K562 (cell line): Measurements from ENCODE around the gene TMEM41B.

Experiments
- BRD9 ChIP-seq: fragments of 450-650 bp; IDR thresholded peaks from 2 replicates; pipeline ENCODE4 v1.6.1; 2018; ENCODE audit warnings: low read depth; ENCODE audit not compliant: partially characterized antibody
- EP300 ChIP-seq: IDR thresholded peaks from 2 replicates; pipeline ENCODE4 v1.6.1; 2012; ENCODE audit warnings: low read length, improper control_type of control experiment
- PHF8 ChIP-seq: fragments of 200-600 bp; sonication (generic); IDR thresholded peaks from 2 replicates; pipeline ENCODE4 v1.6.1; 2012; ENCODE audit warnings: mixed run types, mild to moderate bottlenecking, inconsistent platforms, low read length, moderate library complexity, borderline replicate concordance
- POLR2A ChIP-seq: fragments of 450-650 bp; conservative IDR thresholded peaks from 2 replicates; pipeline ENCODE4 v1.6.1; 2016
- RBM39 ChIP-seq: fragments of 200-400 bp; formaldehyde crosslinking; optimal IDR thresholded peaks from 2 replicates; pipeline ENCODE3; 2018; ENCODE audit warnings: low read depth, low read length
- RFX5 ChIP-seq: IDR thresholded peaks from 2 replicates; pipeline ENCODE4 v1.6.1; 2011; ENCODE audit warnings: low read depth, mild to moderate bottlenecking, improper control_type of control experiment, low read length
- SNRNP70 ChIP-seq: fragments of 200-400 bp; formaldehyde crosslinking; optimal IDR thresholded peaks from 2 replicates; pipeline ENCODE3; 2017; ENCODE audit warnings: low read depth, low read length
- SP1 ChIP-seq: sonication (generic); formaldehyde crosslinking; IDR thresholded peaks from 2 replicates; pipeline ENCODE4 v1.8.1; 2022; ENCODE audit warnings: mild to moderate bottlenecking, missing genetic modification reagents
- TAF1 ChIP-seq: IDR thresholded peaks from 2 replicates; pipeline ENCODE4 v1.6.1; 2011; ENCODE audit warnings: mild to moderate bottlenecking, low read length, moderate library complexity; ENCODE audit not compliant: insufficient read depth, control insufficient read depth, severe bottlenecking; ENCODE audit errors: extremely low read depth
- ZNF707 ChIP-seq: fragments of 250-450 bp; sonication (Bioruptor Pico); conservative IDR thresholded peaks from 2 replicates; pipeline ENCODE4 v1.8.0; 2022; ENCODE audit warnings: inconsistent platforms, mild to moderate bottlenecking, moderate library complexity
- TF ChIP-seq, protein P1 (sequence below): IDR thresholded peaks from 2 replicates; pipeline ENCODE4 v1.6.1; 2016; ENCODE audit warnings: missing genetic modification characterization, missing compliant biosample characterization
- TF ChIP-seq, protein P2 (sequence below): fragments of 250-450 bp; sonication (Bioruptor Pico); IDR thresholded peaks from 2 replicates; pipeline ENCODE4 v1.5.0; 2021; ENCODE audit warnings: mild to moderate bottlenecking, borderline replicate concordance

DNA sequence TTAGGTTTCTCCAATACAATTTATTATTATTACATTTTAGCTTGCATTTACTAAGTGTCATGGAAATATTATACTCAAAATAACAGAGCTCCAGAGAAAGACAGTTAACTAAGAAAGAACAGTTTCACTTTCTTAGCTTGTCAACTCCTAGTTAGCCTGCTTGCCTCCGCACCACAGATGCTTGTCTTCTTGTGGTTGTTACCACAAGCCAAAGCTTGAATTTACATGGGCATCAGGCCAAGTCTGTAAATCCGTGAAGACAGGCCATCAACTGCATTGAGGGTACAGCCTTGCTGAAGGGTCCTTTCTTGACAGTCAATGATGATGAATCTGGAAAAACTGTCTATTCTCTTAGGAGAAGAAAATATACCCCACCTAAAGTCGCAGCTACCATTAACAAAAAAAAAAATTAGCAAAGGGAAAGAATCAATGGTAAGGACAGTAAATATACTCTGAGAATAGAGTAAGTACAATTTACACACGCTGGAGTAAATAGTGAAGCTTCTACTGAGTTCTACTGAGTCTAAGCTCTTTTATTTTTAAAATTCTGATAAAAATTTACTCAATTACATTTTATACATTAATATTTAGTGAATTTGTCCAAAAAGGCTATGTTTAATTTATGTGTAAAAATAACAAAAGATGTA is 33.6 kb downstream of the TMEM41B start:
- TF ChIP-seq SP1 (CRISPR knock-in tag), result no peak
- no peak for TF ChIP-seq SNRNP70
- TF ChIP-seq BRD9, result no peak
- TF ChIP-seq TAF1, result no peak
- TF ChIP-seq RBM39, result no peak
- no peak for TF ChIP-seq PHF8
- TF ChIP-seq, protein P1, sequence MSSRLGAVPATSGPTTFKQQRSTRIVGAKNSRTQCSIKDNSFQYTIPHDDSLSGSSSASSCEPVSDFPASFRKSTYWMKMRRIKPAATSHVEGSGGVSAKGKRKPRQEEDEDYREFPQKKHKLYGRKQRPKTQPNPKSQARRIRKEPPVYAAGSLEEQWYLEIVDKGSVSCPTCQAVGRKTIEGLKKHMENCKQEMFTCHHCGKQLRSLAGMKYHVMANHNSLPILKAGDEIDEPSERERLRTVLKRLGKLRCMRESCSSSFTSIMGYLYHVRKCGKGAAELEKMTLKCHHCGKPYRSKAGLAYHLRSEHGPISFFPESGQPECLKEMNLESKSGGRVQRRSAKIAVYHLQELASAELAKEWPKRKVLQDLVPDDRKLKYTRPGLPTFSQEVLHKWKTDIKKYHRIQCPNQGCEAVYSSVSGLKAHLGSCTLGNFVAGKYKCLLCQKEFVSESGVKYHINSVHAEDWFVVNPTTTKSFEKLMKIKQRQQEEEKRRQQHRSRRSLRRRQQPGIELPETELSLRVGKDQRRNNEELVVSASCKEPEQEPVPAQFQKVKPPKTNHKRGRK (tag), result no peak
- TF ChIP-seq POLR2A, result no peak
- TF ChIP-seq, protein P2, sequence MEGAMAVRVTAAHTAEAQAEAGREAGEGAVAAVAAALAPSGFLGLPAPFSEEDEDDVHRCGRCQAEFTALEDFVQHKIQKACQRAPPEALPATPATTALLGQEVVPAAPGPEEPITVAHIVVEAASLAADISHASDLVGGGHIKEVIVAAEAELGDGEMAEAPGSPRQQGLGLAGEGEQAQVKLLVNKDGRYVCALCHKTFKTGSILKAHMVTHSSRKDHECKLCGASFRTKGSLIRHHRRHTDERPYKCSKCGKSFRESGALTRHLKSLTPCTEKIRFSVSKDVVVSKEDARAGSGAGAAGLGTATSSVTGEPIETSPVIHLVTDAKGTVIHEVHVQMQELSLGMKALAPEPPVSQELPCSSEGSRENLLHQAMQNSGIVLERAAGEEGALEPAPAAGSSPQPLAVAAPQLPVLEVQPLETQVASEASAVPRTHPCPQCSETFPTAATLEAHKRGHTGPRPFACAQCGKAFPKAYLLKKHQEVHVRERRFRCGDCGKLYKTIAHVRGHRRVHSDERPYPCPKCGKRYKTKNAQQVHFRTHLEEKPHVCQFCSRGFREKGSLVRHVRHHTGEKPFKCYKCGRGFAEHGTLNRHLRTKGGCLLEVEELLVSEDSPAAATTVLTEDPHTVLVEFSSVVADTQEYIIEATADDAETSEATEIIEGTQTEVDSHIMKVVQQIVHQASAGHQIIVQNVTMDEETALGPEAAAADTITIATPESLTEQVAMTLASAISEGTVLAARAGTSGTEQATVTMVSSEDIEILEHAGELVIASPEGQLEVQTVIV (CRISPR knock-in tag), result no peak
- TF ChIP-seq ZNF707 (CRISPR knock-in tag), result no peak
- TF ChIP-seq RFX5, result no peak
- no peak for TF ChIP-seq EP300
